IPS-20b (cell line): ENCODE data around the gene NKAIN1.
A peak's percentile ranks its signal among the peaks of the same experiment; 100 is the strongest.

Experiments
- H3K27ac ChIP-seq: one replicate; pipeline ENCODE4 v1.5.1; 2013; ENCODE audit warnings: low read length
- H3K27me3 ChIP-seq: 2 replicates; pipeline ENCODE4 v1.6.1; 2013; ENCODE audit warnings: mild to moderate bottlenecking, low read length, inconsistent platforms; ENCODE audit not compliant: insufficient read depth
- H3K36me3 ChIP-seq: 2 replicates; pipeline ENCODE4 v1.6.1; 2013; ENCODE audit warnings: low read depth, mild to moderate bottlenecking, inconsistent platforms, low read length, moderate library complexity; ENCODE audit not compliant: insufficient read depth
- H3K4me1 ChIP-seq: 2 replicates; pipeline ENCODE4 v1.6.1; 2013; ENCODE audit warnings: mild to moderate bottlenecking, control low read depth, inconsistent platforms, low read length, moderate library complexity; ENCODE audit not compliant: insufficient read depth
- H3K4me3 ChIP-seq: 2 replicates; pipeline ENCODE4 v1.5.1; 2013; ENCODE audit warnings: mild to moderate bottlenecking, low read length, inconsistent platforms
- H3K9ac ChIP-seq: 2 replicates; pipeline ENCODE4 v1.6.1; 2013; ENCODE audit warnings: low read depth, mild to moderate bottlenecking, inconsistent platforms, low read length, moderate library complexity
- H3K9me3 ChIP-seq: 2 replicates; pipeline ENCODE4 v1.6.1; 2013; ENCODE audit warnings: mild to moderate bottlenecking, low read depth, low read length, inconsistent platforms; ENCODE audit not compliant: insufficient read depth

The NKAIN1 gene

GRCh38 chr1:31163866-31164265 is 75.8 kb downstream of the NKAIN1 start:
- H3K4me1 ChIP-seq = no peaks in the 10 kb centered on the region
- no peak overlapping the region for H3K9ac ChIP-seq
- H3K36me3 ChIP-seq = no peaks in the 10 kb centered on the region
- no peak overlapping the region for H3K27ac ChIP-seq
- no peaks in the 10 kb centered on the region for H3K9me3 ChIP-seq
- H3K27me3 ChIP-seq = no peaks in the 10 kb centered on the region
- H3K4me3 ChIP-seq = no peak overlapping the region

- H3K27ac ChIP-seq = no peak overlapping the region
- H3K27me3 ChIP-seq = no peaks in the 10 kb centered on the region
- H3K36me3 ChIP-seq = no peaks in the 10 kb centered on the region
- H3K9ac ChIP-seq = no peak overlapping the region
- no peaks in the 10 kb centered on the region for H3K4me1 ChIP-seq
- H3K4me3 ChIP-seq = no peak overlapping the region
- H3K9me3 ChIP-seq = no peaks in the 10 kb centered on the region
These were observed 78.1 kb downstream of the NKAIN1 start for GRCh38 chr1:31161571-31161970.

GRCh38 chr1:31159869-31160611 is 79.6 kb downstream of the NKAIN1 start:
- no peaks in the 10 kb centered on the region for H3K9me3 ChIP-seq
- H3K27me3 ChIP-seq = no peaks in the 10 kb centered on the region
- H3K27ac ChIP-seq = no peak overlapping the region
- peaks cover 3% of the 10 kb centered on the region; the same call in 1 of the 2 replicates for H3K4me1 ChIP-seq
- no peak overlapping the region for H3K4me3 ChIP-seq
- no peaks in the 10 kb centered on the region for H3K36me3 ChIP-seq
- H3K9ac ChIP-seq = no peak overlapping the region

- Histone ChIP-seq H3K27me3 (no peaks in the 10 kb centered on the region), H3K27ac (no peak overlapping the region), H3K9ac (no peak overlapping the region), H3K36me3 (no peaks in the 10 kb centered on the region), H3K9me3 (no peaks in the 10 kb centered on the region), H3K4me3 (no peak overlapping the region), H3K4me1 (peaks cover 4% of the 10 kb centered on the region; the same call in 1 of the 2 replicates)
These were observed 80.4 kb downstream of the NKAIN1 start for GRCh38 chr1:31159323-31159722.

GRCh38 chr1:31155216-31155806 is 84.4 kb downstream of the NKAIN1 start:
- no peaks in the 10 kb centered on the region for H3K27me3 ChIP-seq
- H3K9me3 ChIP-seq = no peaks in the 10 kb centered on the region
- peaks cover 6% of the 10 kb centered on the region; the same call in 1 of the 2 replicates for H3K4me1 ChIP-seq
- H3K27ac ChIP-seq = peak overlapping the region; percentile 40
- H3K9ac ChIP-seq = peak overlapping the region; percentile 79; the same call in 1 of the 2 replicates
- peak overlapping the region; percentile 66 for H3K4me3 ChIP-seq
- H3K36me3 ChIP-seq = no peaks in the 10 kb centered on the region

GRCh38 chr1:31154632-31155215 is 85.0 kb downstream of the NKAIN1 start:
- H3K4me1 ChIP-seq = peaks cover 6% of the 10 kb centered on the region; the same call in 1 of the 2 replicates
- no peaks in the 10 kb centered on the region for H3K9me3 ChIP-seq
- H3K4me3 ChIP-seq = peak overlapping the region; percentile 66
- H3K36me3 ChIP-seq = no peaks in the 10 kb centered on the region
- H3K27ac ChIP-seq = peak overlapping the region; percentile 41
- H3K27me3 ChIP-seq = no peaks in the 10 kb centered on the region
- peak overlapping the region; percentile 80 for H3K9ac ChIP-seq

GRCh38 chr1:31154000-31154631 is 85.6 kb downstream of the NKAIN1 start:
- Histone ChIP-seq H3K4me1 (peaks cover 6% of the 10 kb centered on the region; the same call in 1 of the 2 replicates), H3K9ac (peak overlapping the region; percentile 80), H3K27me3 (no peaks in the 10 kb centered on the region), H3K27ac (peak overlapping the region; percentile 41), H3K36me3 (no peaks in the 10 kb centered on the region), H3K4me3 (peak overlapping the region; percentile 62), H3K9me3 (no peaks in the 10 kb centered on the region)

- no peaks in the 10 kb centered on the region for H3K9me3 ChIP-seq
- H3K4me3 ChIP-seq = no peak overlapping the region
- peaks cover 6% of the 10 kb centered on the region; the same call in 1 of the 2 replicates for H3K4me1 ChIP-seq
- H3K36me3 ChIP-seq = no peaks in the 10 kb centered on the region
- no peak overlapping the region for H3K9ac ChIP-seq
- H3K27me3 ChIP-seq = no peaks in the 10 kb centered on the region
- H3K27ac ChIP-seq = no peak overlapping the region
These were observed 86.3 kb downstream of the NKAIN1 start for GRCh38 chr1:31153423-31153822.

- Histone ChIP-seq H3K36me3 (no peaks in the 10 kb centered on the region), H3K9ac (no peak overlapping the region), H3K27ac (no peak overlapping the region), H3K9me3 (no peaks in the 10 kb centered on the region), H3K4me1 (peaks cover 6% of the 10 kb centered on the region; the same call in 1 of the 2 replicates), H3K4me3 (no peak overlapping the region), H3K27me3 (no peaks in the 10 kb centered on the region)
These were observed 87.4 kb downstream of the NKAIN1 start for GRCh38 chr1:31152181-31152795.

GRCh38 chr1:31151402-31151801 is 88.3 kb downstream of the NKAIN1 start:
- H3K9ac ChIP-seq = no peak overlapping the region
- no peak overlapping the region for H3K4me3 ChIP-seq
- no peaks in the 10 kb centered on the region for H3K9me3 ChIP-seq
- no peaks in the 10 kb centered on the region for H3K27me3 ChIP-seq
- H3K27ac ChIP-seq = no peak overlapping the region
- peaks cover 6% of the 10 kb centered on the region; the same call in 1 of the 2 replicates for H3K4me1 ChIP-seq
- no peaks in the 10 kb centered on the region for H3K36me3 ChIP-seq

GRCh38 chr1:31148409-31148808 is 91.3 kb downstream of the NKAIN1 start:
- Histone ChIP-seq H3K4me1 (peaks cover 6% of the 10 kb centered on the region; the same call in 1 of the 2 replicates), H3K9me3 (no peaks in the 10 kb centered on the region), H3K27ac (no peak overlapping the region), H3K36me3 (no peaks in the 10 kb centered on the region), H3K27me3 (no peaks in the 10 kb centered on the region), H3K9ac (no peak overlapping the region), H3K4me3 (no peak overlapping the region)
